ENCODE data around the gene GLT1D1. TPM values are rescaled to one million over a fixed set of nuclear protein-coding genes. Genes with fewer than 3 reads are reported as not detected.
"Not testable (repeated sequence)": the region's sequence is repeated elsewhere in the genome, so short reads cannot be mapped to it uniquely, and the experiment has no call there.

Gene GLT1D1
- total RNA-seq, 3 donors from 2014 or later: 0.16 to 0.73 (median 0.33) TPM

DNA sequence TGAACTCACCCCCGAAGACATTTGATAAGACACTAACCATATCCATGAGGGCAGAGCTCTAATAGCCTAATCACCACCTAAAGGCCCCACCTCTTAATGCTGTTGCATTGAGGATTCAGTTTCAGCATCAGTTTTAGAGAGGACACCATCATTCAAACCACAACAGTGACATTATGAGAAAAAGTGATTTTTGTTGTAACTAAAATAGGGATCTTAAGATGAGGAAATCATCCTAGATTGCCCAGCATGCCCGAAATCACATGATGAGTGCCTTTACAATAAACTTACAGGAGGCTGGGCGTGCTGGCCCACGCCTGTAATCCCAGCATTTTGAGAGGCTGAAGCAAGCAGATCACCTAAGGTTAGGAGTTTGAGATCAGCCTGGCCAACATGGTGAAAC lies 9.7 kb upstream of the GLT1D1 start:
- intact Hi-C loops (cut with DNase I; ENCODE audit: low total_unique reads): no loop called here
- H3K4me3 ChIP-seq: no peak overlapping the region
- H3K27me3 ChIP-seq: no peaks in the 10 kb centered on the region
- no peak overlapping the region for H3K27ac ChIP-seq
- H3K9me3 ChIP-seq: no peaks in the 10 kb centered on the region
- H3K4me1 ChIP-seq: no peaks in the 10 kb centered on the region
- no peaks in the 10 kb centered on the region for H3K36me3 ChIP-seq
- TF ChIP-seq, protein P1, sequence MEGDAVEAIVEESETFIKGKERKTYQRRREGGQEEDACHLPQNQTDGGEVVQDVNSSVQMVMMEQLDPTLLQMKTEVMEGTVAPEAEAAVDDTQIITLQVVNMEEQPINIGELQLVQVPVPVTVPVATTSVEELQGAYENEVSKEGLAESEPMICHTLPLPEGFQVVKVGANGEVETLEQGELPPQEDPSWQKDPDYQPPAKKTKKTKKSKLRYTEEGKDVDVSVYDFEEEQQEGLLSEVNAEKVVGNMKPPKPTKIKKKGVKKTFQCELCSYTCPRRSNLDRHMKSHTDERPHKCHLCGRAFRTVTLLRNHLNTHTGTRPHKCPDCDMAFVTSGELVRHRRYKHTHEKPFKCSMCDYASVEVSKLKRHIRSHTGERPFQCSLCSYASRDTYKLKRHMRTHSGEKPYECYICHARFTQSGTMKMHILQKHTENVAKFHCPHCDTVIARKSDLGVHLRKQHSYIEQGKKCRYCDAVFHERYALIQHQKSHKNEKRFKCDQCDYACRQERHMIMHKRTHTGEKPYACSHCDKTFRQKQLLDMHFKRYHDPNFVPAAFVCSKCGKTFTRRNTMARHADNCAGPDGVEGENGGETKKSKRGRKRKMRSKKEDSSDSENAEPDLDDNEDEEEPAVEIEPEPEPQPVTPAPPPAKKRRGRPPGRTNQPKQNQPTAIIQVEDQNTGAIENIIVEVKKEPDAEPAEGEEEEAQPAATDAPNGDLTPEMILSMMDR (IDR thresholded peaks at IDR 0.05): no peak
- TF ChIP-seq POLR2A (IDR thresholded peaks at IDR 0.05) (no peak), POLR2AphosphoS5 (IDR thresholded peaks at IDR 0.05) (no peak)
- DNase-seq (ENCODE audit: low spot score in 2 of 2): no peak

DNA sequence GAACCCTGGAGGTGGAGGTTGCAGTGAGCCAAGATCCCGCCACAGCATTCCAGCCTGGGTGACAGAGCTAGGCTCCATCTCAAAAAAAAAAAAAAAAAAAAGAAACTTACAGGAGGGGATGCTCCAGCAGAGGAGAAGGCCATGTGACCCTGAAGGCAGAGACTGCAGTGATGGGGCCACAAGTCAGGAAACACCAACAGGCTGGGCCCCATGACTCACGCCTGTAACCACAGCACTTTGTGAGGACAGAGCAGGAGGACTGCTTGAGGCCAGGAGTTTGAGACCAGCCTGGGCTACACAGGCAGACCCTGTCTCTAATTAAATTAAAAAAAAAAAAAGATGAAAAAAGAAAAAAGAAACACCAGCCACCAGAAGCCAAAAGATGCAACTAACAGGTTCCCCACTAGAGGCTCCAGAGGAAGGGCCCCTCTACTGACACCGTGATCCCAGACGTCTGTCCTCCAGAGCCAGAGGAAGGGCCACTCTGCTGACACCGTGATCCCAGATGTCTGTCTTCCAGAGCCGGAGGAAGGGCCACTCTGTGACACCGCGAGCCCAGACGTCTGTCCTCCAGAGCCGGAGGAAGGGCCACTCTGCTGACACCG lies 9.1 kb upstream of the GLT1D1 start:
- H3K4me1 ChIP-seq: no peaks in the 10 kb centered on the region
- H3K27me3 ChIP-seq: no peaks in the 10 kb centered on the region
- H3K36me3 ChIP-seq: no peaks in the 10 kb centered on the region
- DNase-seq (ENCODE audit: low spot score in 2 of 2): no peak
- TF ChIP-seq POLR2AphosphoS5 (IDR thresholded peaks at IDR 0.05) (no peak), POLR2A (IDR thresholded peaks at IDR 0.05) (no peak)
- TF ChIP-seq, protein P1 (IDR thresholded peaks at IDR 0.05): no peak
- H3K4me3 ChIP-seq: no peak overlapping the region
- intact Hi-C loops (cut with DNase I; ENCODE audit: low total_unique reads): no loop called here
- H3K27ac ChIP-seq: no peak overlapping the region
- H3K9me3 ChIP-seq: no peaks in the 10 kb centered on the region

DNA sequence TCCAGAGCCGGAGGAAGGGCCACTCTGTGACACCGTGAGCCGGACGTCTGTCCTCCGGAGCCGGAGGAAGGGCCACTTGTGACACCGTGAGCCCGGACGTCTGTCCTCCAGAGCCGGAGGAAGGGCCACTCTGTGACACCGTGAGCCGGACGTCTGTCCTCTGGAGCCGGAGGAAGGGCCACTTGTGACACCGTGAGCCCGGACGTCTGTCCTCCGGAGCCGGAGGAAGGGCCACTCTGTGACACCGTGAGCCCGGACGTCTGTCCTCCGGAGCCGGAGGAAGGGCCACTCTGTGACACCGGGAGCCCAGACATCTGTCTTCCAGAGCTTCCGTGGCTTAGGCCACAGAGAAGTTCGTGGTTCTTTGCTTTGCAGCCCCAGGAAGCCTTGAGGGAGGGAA lies 6.6 kb upstream of the GLT1D1 start:
- H3K4me1 ChIP-seq; H3K27ac ChIP-seq; H3K27me3 ChIP-seq; H3K36me3 ChIP-seq; DNase-seq (ENCODE audit: low spot score in 2 of 2); H3K9me3 ChIP-seq; intact Hi-C loops (cut with DNase I; ENCODE audit: low total_unique reads); H3K4me3 ChIP-seq: not testable (repeated sequence)

DNA sequence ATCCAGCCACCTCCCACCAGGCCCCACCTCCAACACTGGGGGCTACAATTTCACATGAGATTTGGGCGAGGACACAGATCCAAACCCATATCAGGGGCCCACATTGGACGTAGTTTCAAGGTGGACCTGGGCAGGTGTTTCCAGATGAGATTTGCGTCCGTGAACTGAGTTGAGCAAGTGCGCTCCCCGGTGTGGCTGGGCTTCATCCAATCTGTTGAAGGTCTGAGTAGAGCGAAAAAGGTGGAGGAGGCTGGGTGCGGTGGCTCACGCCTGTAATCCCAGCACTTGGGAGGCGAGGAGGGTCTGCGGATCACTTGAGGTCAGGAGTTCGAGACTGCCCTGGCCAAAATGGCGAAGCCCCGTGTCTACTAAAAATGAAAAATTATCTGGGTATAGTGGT lies 4.9 kb upstream of the GLT1D1 start:
- no peak overlapping the region for H3K4me3 ChIP-seq
- no peaks in the 10 kb centered on the region for H3K36me3 ChIP-seq
- H3K9me3 ChIP-seq: no peaks in the 10 kb centered on the region
- no peak for TF ChIP-seq POLR2AphosphoS5 (IDR thresholded peaks at IDR 0.05)
- no peak for TF ChIP-seq POLR2A (IDR thresholded peaks at IDR 0.05)
- TF ChIP-seq, protein P1 (IDR thresholded peaks at IDR 0.05): no peak
- H3K27ac ChIP-seq: no peak overlapping the region
- H3K27me3 ChIP-seq: peaks cover 0 to 10% of the 10 kb centered on the region in 2 donors
- no peaks in the 10 kb centered on the region for H3K4me1 ChIP-seq
- DNase-seq (ENCODE audit: low spot score in 2 of 2): no peak
- intact Hi-C loops (cut with DNase I; ENCODE audit: low total_unique reads): no loop called here

DNA sequence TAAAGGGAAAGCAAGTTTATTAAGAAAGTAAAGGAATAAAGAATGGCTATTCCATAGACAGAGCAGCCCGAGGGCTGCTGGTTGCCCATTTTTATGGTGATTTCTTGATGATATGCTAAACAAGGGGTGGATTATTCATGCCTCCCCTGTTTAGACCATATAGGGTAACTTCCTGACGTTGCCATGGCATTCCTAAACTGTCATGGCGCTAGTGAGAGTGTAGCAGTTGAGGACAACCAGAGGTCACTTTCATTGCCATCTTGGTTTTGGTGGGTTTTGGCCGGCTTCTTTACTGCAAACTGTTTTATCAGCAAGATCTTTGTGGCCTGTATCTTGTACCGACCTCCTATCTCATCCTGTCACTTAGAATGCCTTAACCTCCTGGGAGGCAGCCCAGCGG lies 3.5 kb upstream of the GLT1D1 start:
- H3K9me3 ChIP-seq; H3K36me3 ChIP-seq; DNase-seq (ENCODE audit: low spot score in 2 of 2); intact Hi-C loops (cut with DNase I; ENCODE audit: low total_unique reads); H3K27ac ChIP-seq; H3K4me3 ChIP-seq; H3K4me1 ChIP-seq: not testable (repeated sequence)
- H3K27me3 ChIP-seq: peaks cover 0 to 22% of the 10 kb centered on the region in 2 donors

DNA sequence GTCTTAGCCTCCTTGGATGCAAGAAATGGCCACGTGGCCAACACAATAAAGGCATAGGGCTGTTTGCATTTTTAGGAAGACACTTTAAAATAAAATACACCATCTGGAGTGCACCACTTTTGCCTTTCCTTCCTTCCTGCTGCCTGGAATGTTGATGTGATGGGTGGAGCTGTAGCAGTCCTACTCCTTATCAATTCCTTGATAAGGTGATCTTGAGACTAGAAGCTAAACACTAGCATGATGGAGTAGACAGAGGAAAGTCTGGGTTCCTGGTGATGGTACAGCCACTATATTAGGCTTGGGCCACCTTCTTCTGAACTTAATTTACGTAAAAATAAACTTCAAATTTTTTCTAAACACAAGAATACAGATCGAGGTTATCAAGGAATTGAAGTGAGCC lies 2.9 kb upstream of the GLT1D1 start:
- no peak for DNase-seq (ENCODE audit: low spot score in 2 of 2)
- no peak overlapping the region for H3K27ac ChIP-seq
- H3K27me3 ChIP-seq: peaks cover 0 to 23% of the 10 kb centered on the region in 2 donors
- no peaks in the 10 kb centered on the region for H3K9me3 ChIP-seq
- H3K4me1 ChIP-seq: no peaks in the 10 kb centered on the region
- H3K36me3 ChIP-seq: no peaks in the 10 kb centered on the region
- no peak overlapping the region for H3K4me3 ChIP-seq
- intact Hi-C loops (cut with DNase I; ENCODE audit: low total_unique reads): no loop called here
- TF ChIP-seq POLR2AphosphoS5 (IDR thresholded peaks at IDR 0.05) (no peak), POLR2A (IDR thresholded peaks at IDR 0.05) (no peak)
- TF ChIP-seq, protein P1 (IDR thresholded peaks at IDR 0.05): no peak

DNA sequence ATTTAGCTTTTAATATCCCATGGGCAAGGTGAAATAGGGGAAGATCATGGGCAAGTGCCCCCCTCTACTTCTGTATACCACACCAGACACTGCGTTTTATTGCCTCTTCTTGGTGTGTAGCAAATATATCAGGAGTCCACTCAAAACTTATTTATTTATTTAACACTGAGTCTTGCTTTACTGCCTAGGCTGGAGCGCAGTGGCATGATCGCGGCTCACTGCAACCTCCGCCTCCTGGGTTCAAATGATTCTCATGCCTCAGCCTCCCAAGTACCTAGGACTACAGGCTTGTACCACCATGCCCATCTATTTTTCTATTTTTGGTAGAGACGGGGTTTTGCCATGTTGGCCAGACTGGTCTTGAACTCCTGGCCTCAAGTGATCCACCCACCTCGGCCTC lies 1.8 kb upstream of the GLT1D1 start:
- not testable (repeated sequence) for H3K4me3 ChIP-seq

More for the DNA sequence above, 1.8 kb upstream of the GLT1D1 start:
- intact Hi-C loops (cut with DNase I; ENCODE audit: low total_unique reads); H3K9me3 ChIP-seq; DNase-seq (ENCODE audit: low spot score in 2 of 2); H3K4me1 ChIP-seq; H3K27ac ChIP-seq; H3K36me3 ChIP-seq: not testable (repeated sequence)
- H3K27me3 ChIP-seq: peaks cover 0 to 23% of the 10 kb centered on the region in 2 donors

All from breast epithelium (tissue), 4 donors.